Measurements from ENCODE around the gene SLF2.

The SLF2 gene

DNA sequence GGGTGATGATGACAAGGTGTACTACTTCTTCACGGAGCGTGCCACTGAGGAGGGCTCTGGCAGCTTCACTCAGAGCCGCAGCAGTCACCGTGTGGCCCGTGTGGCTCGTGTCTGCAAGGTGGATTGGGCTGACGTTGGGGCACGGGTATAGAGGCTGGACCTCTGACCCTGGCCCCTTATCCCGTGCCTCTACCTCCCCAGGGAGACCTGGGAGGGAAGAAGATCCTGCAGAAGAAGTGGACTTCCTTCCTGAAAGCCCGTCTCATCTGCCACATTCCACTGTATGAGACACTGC, 66.1 kb downstream of the SLF2 start:
- no peak overlapping the region for H3K4me2 ChIP-seq (ENCODE audit: low read length)
- H4K20me1 ChIP-seq (ENCODE audit: insufficient read depth, low read length) = no peaks in the 10 kb centered on the region
- no peaks in the 10 kb centered on the region for H3K36me3 ChIP-seq (ENCODE audit: insufficient read depth, low read length)
- H3F3A ChIP-seq (ENCODE audit: insufficient read depth, low read length) = no peaks in the 10 kb centered on the region
- no peaks in the 10 kb centered on the region for H3K27me3 ChIP-seq (ENCODE audit: insufficient read depth, low read length)
- no peaks in the 10 kb centered on the region for H3K9me2 ChIP-seq (ENCODE audit: low read depth, low read length)
- TF ChIP-seq, protein P1, sequence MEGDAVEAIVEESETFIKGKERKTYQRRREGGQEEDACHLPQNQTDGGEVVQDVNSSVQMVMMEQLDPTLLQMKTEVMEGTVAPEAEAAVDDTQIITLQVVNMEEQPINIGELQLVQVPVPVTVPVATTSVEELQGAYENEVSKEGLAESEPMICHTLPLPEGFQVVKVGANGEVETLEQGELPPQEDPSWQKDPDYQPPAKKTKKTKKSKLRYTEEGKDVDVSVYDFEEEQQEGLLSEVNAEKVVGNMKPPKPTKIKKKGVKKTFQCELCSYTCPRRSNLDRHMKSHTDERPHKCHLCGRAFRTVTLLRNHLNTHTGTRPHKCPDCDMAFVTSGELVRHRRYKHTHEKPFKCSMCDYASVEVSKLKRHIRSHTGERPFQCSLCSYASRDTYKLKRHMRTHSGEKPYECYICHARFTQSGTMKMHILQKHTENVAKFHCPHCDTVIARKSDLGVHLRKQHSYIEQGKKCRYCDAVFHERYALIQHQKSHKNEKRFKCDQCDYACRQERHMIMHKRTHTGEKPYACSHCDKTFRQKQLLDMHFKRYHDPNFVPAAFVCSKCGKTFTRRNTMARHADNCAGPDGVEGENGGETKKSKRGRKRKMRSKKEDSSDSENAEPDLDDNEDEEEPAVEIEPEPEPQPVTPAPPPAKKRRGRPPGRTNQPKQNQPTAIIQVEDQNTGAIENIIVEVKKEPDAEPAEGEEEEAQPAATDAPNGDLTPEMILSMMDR (IDR thresholded peaks at IDR 0.05; ENCODE audit: low read length) = no peak
- TF ChIP-seq EZH2 (IDR thresholded peaks at IDR 0.05; ENCODE audit: borderline replicate concordance, low read length) = no peak
- no peaks in the 10 kb centered on the region for H3K4me1 ChIP-seq (ENCODE audit: insufficient read depth, low read length, severe bottlenecking)
- no peaks in the 10 kb centered on the region for H3K79me2 ChIP-seq (ENCODE audit: insufficient read depth, low read length)
- no peak overlapping the region for H3K9ac ChIP-seq (ENCODE audit: low read length)
- no peak overlapping the region for H3K27ac ChIP-seq (ENCODE audit: low read depth, low read length, poor library complexity, severe bottlenecking)
- no peak overlapping the region for H2AFZ ChIP-seq (ENCODE audit: low read length)
- no peaks in the 10 kb centered on the region for H3K9me3 ChIP-seq (ENCODE audit: low read length)
- H3K4me3 ChIP-seq (ENCODE audit: low read depth, low read length, poor library complexity, severe bottlenecking) = no peak overlapping the region

- Histone ChIP-seq H3K9ac (ENCODE audit: low read length) (no peak overlapping the region), H3K4me1 (ENCODE audit: insufficient read depth, low read length, severe bottlenecking) (no peaks in the 10 kb centered on the region), H3K27ac (ENCODE audit: low read depth, low read length, poor library complexity, severe bottlenecking) (no peak overlapping the region), H3K36me3 (ENCODE audit: insufficient read depth, low read length) (no peaks in the 10 kb centered on the region), H3K4me3 (ENCODE audit: low read depth, low read length, poor library complexity, severe bottlenecking) (no peak overlapping the region), H2AFZ (ENCODE audit: low read length) (no peak overlapping the region), H4K20me1 (ENCODE audit: insufficient read depth, low read length) (no peaks in the 10 kb centered on the region), H3K9me3 (ENCODE audit: low read length) (no peaks in the 10 kb centered on the region), H3F3A (ENCODE audit: insufficient read depth, low read length) (no peaks in the 10 kb centered on the region), H3K9me2 (ENCODE audit: low read depth, low read length) (no peaks in the 10 kb centered on the region), H3K27me3 (ENCODE audit: insufficient read depth, low read length) (no peaks in the 10 kb centered on the region), H3K79me2 (ENCODE audit: insufficient read depth, low read length) (no peaks in the 10 kb centered on the region), H3K4me2 (ENCODE audit: low read length) (no peak overlapping the region)
- TF ChIP-seq, protein P1 (IDR thresholded peaks at IDR 0.05; ENCODE audit: low read length) = no peak
- no peak for TF ChIP-seq EZH2 (IDR thresholded peaks at IDR 0.05; ENCODE audit: borderline replicate concordance, low read length)
These were observed 67.1 kb downstream of the SLF2 start for GRCh38 chr10:100979791-100980272.

DNA sequence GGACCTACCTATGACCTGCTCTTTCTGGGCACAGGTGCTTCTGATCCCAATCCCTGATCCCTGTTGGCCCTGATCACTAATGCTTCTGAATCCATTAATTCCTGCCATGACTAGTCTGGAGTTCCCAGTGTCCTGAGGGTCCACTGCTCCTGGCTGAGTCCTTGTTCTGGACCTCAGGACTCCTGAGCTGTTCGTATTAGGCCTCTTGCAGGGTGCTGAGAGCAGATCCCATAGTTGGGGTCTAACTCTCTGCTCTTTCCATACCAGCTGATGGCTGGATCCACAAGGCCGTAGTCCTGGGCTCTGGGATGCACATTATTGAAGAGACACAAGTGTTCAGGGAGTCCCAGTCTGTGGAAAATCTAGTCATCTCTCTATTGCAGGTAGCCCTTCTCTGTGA, 67.5 kb downstream of the SLF2 start:
- Histone ChIP-seq H3K4me1 (ENCODE audit: insufficient read depth, low read length, severe bottlenecking) (no peaks in the 10 kb centered on the region), H3K4me2 (ENCODE audit: low read length) (no peak overlapping the region), H3K9me2 (ENCODE audit: low read depth, low read length) (no peaks in the 10 kb centered on the region), H3K79me2 (ENCODE audit: insufficient read depth, low read length) (no peaks in the 10 kb centered on the region), H3F3A (ENCODE audit: insufficient read depth, low read length) (no peaks in the 10 kb centered on the region), H4K20me1 (ENCODE audit: insufficient read depth, low read length) (no peaks in the 10 kb centered on the region), H3K4me3 (ENCODE audit: low read depth, low read length, poor library complexity, severe bottlenecking) (no peak overlapping the region), H3K9ac (ENCODE audit: low read length) (no peak overlapping the region), H3K36me3 (ENCODE audit: insufficient read depth, low read length) (no peaks in the 10 kb centered on the region), H2AFZ (ENCODE audit: low read length) (no peak overlapping the region), H3K27me3 (ENCODE audit: insufficient read depth, low read length) (no peaks in the 10 kb centered on the region), H3K9me3 (ENCODE audit: low read length) (no peaks in the 10 kb centered on the region), H3K27ac (ENCODE audit: low read depth, low read length, poor library complexity, severe bottlenecking) (no peak overlapping the region)
- TF ChIP-seq, protein P1 (IDR thresholded peaks at IDR 0.05; ENCODE audit: low read length) = no peak
- no peak for TF ChIP-seq EZH2 (IDR thresholded peaks at IDR 0.05; ENCODE audit: borderline replicate concordance, low read length)
